ENCODE data around the gene ATP1A2. TPM values are rescaled to one million over a fixed set of nuclear protein-coding genes. Genes with fewer than 3 reads are reported as not detected.

ATP1A2 gene
- total RNA-seq, 1 experiment from 2014 or later = 23.2 TPM

DNA sequence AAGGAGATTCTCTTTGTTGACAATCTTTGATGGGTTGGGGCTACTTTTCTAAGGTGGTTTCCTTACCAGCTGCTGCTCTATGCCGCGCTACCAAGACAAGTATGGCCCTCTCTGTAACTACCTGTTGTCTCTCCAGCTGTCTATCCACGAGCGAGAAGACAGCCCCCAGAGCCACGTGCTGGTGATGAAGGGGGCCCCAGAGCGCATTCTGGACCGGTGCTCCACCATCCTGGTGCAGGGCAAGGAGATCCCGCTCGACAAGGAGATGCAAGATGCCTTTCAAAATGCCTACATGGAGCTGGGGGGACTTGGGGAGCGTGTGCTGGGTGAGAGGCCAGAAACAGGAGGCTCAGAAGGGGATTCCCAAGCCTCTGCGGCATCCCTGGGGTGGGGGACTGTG is 14.4 kb downstream of the ATP1A2 start:
- TF ChIP-seq ZNF121 (CRISPR knock-in tag; IDR thresholded peaks at IDR 0.05) = no peak
- TF ChIP-seq, protein P1, sequence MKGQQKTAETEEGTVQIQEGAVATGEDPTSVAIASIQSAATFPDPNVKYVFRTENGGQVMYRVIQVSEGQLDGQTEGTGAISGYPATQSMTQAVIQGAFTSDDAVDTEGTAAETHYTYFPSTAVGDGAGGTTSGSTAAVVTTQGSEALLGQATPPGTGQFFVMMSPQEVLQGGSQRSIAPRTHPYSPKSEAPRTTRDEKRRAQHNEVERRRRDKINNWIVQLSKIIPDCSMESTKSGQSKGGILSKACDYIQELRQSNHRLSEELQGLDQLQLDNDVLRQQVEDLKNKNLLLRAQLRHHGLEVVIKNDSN (CRISPR knock-in tag; IDR thresholded peaks at IDR 0.05) = no peak
- no peak for TF ChIP-seq FOXK1 (CRISPR knock-in tag; IDR thresholded peaks at IDR 0.05)
- TF ChIP-seq, protein P2, sequence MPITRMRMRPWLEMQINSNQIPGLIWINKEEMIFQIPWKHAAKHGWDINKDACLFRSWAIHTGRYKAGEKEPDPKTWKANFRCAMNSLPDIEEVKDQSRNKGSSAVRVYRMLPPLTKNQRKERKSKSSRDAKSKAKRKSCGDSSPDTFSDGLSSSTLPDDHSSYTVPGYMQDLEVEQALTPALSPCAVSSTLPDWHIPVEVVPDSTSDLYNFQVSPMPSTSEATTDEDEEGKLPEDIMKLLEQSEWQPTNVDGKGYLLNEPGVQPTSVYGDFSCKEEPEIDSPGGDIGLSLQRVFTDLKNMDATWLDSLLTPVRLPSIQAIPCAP (CRISPR knock-in tag; IDR thresholded peaks at IDR 0.05) = no peak
- H3K4me1 Mint-ChIP-seq = peaks cover 5% of the 10 kb centered on the region
- no peaks in the 10 kb centered on the region for H3K27me3 Mint-ChIP-seq (ENCODE audit: low read depth)
- DNase-seq (ENCODE audit: low spot score) (no peak), ATAC-seq (no peak)
- no peaks in the 10 kb centered on the region for H3K9me3 Mint-ChIP-seq
- ChIA-PET CTCF (interaction anchor here (1.5 to 1.8 kb wide), 2 partner anchors 32 to 122 kb away, joined by 3 to 4 read pairs; no protein-coding TSS in a partner anchor), POLR2A (no interaction called here)
- H3K4me3 Mint-ChIP-seq = no peak overlapping the region
- H3K27ac Mint-ChIP-seq = no peak overlapping the region
- H3K36me3 Mint-ChIP-seq = peaks cover 36% of the 10 kb centered on the region

DNA sequence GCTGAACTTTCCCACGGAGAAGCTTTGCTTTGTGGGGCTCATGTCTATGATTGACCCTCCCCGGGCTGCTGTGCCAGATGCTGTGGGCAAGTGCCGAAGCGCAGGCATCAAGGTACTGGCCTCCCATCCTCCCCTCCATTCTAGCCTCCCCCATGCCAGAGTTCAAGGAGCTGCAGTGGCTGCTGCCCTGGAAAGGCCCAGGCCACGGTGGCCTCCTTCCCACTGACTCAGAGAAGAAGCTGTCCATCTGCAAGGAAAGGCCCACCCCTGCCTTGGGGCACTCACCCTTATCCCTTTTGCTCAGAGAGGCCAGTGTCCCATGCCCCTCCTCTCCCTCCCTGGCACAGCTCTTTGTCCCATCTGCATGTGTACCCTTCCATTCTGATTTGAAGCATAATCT is 14.9 kb downstream of the ATP1A2 start:
- no peak for ATAC-seq
- H3K9me3 Mint-ChIP-seq = no peaks in the 10 kb centered on the region
- ChIA-PET POLR2A (no interaction called here), CTCF (interaction anchor here (1.5 to 1.8 kb wide), 2 partner anchors 32 to 122 kb away, joined by 3 to 4 read pairs; no protein-coding TSS in a partner anchor)
- no peak for DNase-seq (ENCODE audit: low spot score)
- H3K4me3 Mint-ChIP-seq = no peak overlapping the region
- H3K27me3 Mint-ChIP-seq (ENCODE audit: low read depth) = no peaks in the 10 kb centered on the region
- peaks cover 38% of the 10 kb centered on the region for H3K36me3 Mint-ChIP-seq
- TF ChIP-seq TEAD4 (CRISPR knock-in tag; IDR thresholded peaks at IDR 0.05) = no peak
- TF ChIP-seq, protein P3, sequence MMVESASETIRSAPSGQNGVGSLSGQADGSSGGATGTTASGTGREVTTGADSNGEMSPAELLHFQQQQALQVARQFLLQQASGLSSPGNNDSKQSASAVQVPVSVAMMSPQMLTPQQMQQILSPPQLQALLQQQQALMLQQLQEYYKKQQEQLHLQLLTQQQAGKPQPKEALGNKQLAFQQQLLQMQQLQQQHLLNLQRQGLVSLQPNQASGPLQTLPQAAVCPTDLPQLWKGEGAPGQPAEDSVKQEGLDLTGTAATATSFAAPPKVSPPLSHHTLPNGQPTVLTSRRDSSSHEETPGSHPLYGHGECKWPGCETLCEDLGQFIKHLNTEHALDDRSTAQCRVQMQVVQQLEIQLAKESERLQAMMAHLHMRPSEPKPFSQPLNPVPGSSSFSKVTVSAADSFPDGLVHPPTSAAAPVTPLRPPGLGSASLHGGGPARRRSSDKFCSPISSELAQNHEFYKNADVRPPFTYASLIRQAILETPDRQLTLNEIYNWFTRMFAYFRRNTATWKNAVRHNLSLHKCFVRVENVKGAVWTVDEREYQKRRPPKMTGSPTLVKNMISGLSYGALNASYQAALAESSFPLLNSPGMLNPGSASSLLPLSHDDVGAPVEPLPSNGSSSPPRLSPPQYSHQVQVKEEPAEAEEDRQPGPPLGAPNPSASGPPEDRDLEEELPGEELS (CRISPR knock-in tag; IDR thresholded peaks at IDR 0.05) = no peak
- no peak for TF ChIP-seq MYBL2 (CRISPR knock-in tag; IDR thresholded peaks at IDR 0.05)
- no peak for TF ChIP-seq IRF2 (CRISPR knock-in tag; IDR thresholded peaks at IDR 0.05; ENCODE audit: borderline replicate concordance, low read depth)
- TF ChIP-seq, protein P4, sequence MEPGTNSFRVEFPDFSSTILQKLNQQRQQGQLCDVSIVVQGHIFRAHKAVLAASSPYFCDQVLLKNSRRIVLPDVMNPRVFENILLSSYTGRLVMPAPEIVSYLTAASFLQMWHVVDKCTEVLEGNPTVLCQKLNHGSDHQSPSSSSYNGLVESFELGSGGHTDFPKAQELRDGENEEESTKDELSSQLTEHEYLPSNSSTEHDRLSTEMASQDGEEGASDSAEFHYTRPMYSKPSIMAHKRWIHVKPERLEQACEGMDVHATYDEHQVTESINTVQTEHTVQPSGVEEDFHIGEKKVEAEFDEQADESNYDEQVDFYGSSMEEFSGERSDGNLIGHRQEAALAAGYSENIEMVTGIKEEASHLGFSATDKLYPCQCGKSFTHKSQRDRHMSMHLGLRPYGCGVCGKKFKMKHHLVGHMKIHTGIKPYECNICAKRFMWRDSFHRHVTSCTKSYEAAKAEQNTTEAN (CRISPR knock-in tag; IDR thresholded peaks at IDR 0.05) = no peak
- TF ChIP-seq CBFB (CRISPR knock-in tag; IDR thresholded peaks at IDR 0.05; ENCODE audit: low read depth) = no peak
- no peak for TF ChIP-seq PRRX2 (CRISPR knock-in tag; IDR thresholded peaks at IDR 0.05)
- TF ChIP-seq, protein P5, sequence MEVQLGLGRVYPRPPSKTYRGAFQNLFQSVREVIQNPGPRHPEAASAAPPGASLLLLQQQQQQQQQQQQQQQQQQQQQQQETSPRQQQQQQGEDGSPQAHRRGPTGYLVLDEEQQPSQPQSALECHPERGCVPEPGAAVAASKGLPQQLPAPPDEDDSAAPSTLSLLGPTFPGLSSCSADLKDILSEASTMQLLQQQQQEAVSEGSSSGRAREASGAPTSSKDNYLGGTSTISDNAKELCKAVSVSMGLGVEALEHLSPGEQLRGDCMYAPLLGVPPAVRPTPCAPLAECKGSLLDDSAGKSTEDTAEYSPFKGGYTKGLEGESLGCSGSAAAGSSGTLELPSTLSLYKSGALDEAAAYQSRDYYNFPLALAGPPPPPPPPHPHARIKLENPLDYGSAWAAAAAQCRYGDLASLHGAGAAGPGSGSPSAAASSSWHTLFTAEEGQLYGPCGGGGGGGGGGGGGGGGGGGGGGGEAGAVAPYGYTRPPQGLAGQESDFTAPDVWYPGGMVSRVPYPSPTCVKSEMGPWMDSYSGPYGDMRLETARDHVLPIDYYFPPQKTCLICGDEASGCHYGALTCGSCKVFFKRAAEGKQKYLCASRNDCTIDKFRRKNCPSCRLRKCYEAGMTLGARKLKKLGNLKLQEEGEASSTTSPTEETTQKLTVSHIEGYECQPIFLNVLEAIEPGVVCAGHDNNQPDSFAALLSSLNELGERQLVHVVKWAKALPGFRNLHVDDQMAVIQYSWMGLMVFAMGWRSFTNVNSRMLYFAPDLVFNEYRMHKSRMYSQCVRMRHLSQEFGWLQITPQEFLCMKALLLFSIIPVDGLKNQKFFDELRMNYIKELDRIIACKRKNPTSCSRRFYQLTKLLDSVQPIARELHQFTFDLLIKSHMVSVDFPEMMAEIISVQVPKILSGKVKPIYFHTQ (CRISPR knock-in tag; IDR thresholded peaks at IDR 0.05) = no peak
- no peak for TF ChIP-seq NR1H2 (CRISPR knock-in tag; IDR thresholded peaks at IDR 0.05)
- TF ChIP-seq, protein P6, sequence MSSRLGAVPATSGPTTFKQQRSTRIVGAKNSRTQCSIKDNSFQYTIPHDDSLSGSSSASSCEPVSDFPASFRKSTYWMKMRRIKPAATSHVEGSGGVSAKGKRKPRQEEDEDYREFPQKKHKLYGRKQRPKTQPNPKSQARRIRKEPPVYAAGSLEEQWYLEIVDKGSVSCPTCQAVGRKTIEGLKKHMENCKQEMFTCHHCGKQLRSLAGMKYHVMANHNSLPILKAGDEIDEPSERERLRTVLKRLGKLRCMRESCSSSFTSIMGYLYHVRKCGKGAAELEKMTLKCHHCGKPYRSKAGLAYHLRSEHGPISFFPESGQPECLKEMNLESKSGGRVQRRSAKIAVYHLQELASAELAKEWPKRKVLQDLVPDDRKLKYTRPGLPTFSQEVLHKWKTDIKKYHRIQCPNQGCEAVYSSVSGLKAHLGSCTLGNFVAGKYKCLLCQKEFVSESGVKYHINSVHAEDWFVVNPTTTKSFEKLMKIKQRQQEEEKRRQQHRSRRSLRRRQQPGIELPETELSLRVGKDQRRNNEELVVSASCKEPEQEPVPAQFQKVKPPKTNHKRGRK (CRISPR knock-in tag; IDR thresholded peaks at IDR 0.05; ENCODE audit: borderline replicate concordance) = no peak
- TF ChIP-seq, protein P7, sequence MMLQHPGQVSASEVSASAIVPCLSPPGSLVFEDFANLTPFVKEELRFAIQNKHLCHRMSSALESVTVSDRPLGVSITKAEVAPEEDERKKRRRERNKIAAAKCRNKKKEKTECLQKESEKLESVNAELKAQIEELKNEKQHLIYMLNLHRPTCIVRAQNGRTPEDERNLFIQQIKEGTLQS (CRISPR knock-in tag; conservative IDR thresholded peaks at IDR 0.05) = no peak
- TF ChIP-seq, protein P8, sequence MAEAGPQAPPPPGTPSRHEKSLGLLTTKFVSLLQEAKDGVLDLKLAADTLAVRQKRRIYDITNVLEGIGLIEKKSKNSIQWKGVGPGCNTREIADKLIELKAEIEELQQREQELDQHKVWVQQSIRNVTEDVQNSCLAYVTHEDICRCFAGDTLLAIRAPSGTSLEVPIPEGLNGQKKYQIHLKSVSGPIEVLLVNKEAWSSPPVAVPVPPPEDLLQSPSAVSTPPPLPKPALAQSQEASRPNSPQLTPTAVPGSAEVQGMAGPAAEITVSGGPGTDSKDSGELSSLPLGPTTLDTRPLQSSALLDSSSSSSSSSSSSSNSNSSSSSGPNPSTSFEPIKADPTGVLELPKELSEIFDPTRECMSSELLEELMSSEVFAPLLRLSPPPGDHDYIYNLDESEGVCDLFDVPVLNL (CRISPR knock-in tag; IDR thresholded peaks at IDR 0.05; ENCODE audit: borderline replicate concordance, low read depth) = no peak
- no peak for TF ChIP-seq ZNF121 (CRISPR knock-in tag; IDR thresholded peaks at IDR 0.05)
- no peak for TF ChIP-seq SP1 (CRISPR knock-in tag; conservative IDR thresholded peaks at IDR 0.05)
- TF ChIP-seq, protein P9, sequence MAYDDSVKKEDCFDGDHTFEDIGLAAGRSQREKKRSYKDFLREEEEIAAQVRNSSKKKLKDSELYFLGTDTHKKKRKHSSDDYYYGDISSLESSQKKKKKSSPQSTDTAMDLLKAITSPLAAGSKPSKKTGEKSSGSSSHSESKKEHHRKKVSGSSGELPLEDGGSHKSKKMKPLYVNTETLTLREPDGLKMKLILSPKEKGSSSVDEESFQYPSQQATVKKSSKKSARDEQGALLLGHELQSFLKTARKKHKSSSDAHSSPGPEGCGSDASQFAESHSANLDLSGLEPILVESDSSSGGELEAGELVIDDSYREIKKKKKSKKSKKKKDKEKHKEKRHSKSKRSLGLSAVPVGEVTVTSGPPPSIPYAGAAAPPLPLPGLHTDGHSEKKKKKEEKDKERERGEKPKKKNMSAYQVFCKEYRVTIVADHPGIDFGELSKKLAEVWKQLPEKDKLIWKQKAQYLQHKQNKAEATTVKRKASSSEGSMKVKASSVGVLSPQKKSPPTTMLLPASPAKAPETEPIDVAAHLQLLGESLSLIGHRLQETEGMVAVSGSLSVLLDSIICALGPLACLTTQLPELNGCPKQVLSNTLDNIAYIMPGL (CRISPR knock-in tag; IDR thresholded peaks at IDR 0.05) = no peak
- no peak for TF ChIP-seq FOXJ3 (CRISPR knock-in tag; IDR thresholded peaks at IDR 0.05; ENCODE audit: borderline replicate concordance)
- no peak for TF ChIP-seq ZNF396 (CRISPR knock-in tag; IDR thresholded peaks at IDR 0.05; ENCODE audit: borderline replicate concordance)
- peaks cover 5% of the 10 kb centered on the region; the same call in 1 of the 2 replicates for H3K4me1 Mint-ChIP-seq
- H3K27ac Mint-ChIP-seq = no peak overlapping the region

Data from WTC11 (cell line).